LNCAP (cell line): ENCODE measurements around the gene HOXA4.

Experiments
- TF ChIP-seq, protein P1 (sequence below): fragments of 450-650 bp; IDR thresholded peaks from 2 replicates; pipeline ENCODE4 v1.5.1; 2017; ENCODE audit warnings: mild to moderate bottlenecking

Gene HOXA4

DNA sequence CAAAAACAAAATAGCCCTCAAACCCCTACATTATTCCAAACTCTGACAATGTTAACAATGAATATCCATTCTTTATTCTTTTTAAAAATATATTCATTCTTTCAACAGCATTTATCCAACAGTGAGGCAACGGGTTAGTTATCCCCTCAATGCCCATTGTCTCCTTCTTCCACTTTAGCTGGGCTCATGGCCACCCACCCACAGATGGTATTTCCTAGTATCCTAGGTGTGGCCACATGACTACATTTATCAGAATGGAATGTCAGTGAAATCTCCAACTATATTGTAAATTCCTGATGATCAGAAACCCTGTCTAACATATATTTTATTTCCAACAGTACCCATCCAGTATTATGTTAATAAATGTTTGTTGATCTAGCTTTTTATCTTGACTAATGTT is 48.4 kb downstream of the HOXA4 start:
- TF ChIP-seq, protein P1, sequence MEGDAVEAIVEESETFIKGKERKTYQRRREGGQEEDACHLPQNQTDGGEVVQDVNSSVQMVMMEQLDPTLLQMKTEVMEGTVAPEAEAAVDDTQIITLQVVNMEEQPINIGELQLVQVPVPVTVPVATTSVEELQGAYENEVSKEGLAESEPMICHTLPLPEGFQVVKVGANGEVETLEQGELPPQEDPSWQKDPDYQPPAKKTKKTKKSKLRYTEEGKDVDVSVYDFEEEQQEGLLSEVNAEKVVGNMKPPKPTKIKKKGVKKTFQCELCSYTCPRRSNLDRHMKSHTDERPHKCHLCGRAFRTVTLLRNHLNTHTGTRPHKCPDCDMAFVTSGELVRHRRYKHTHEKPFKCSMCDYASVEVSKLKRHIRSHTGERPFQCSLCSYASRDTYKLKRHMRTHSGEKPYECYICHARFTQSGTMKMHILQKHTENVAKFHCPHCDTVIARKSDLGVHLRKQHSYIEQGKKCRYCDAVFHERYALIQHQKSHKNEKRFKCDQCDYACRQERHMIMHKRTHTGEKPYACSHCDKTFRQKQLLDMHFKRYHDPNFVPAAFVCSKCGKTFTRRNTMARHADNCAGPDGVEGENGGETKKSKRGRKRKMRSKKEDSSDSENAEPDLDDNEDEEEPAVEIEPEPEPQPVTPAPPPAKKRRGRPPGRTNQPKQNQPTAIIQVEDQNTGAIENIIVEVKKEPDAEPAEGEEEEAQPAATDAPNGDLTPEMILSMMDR, result no peak

DNA sequence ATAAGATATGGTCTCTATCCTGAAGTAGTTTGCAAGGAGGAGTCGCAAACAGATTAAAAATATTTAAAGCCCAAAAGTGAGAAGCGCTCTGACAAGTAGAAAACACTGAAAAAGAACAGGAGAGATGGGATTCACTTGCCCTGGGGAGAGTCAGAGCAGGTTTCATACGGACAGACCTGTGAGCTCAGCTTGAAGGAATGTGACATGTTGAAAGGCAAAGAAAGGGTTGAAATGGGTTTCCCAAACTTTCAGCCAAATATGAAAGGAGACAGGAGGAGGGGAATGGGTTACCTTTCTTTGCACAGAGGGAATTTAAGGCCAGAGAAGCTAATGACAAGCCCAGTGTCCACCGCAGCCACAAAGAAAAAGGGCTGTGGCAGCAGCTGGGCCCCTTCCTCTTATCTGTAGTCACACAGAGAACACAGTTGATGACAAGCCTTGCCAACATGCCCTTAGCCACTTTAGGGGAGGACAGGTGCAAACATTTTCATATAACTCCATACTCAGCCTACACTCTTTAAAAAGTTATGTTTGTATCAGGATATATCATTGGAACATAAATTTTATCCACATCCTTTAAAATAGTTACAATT is 49.6 kb downstream of the HOXA4 start:
- TF ChIP-seq, protein P1, result no peak

DNA sequence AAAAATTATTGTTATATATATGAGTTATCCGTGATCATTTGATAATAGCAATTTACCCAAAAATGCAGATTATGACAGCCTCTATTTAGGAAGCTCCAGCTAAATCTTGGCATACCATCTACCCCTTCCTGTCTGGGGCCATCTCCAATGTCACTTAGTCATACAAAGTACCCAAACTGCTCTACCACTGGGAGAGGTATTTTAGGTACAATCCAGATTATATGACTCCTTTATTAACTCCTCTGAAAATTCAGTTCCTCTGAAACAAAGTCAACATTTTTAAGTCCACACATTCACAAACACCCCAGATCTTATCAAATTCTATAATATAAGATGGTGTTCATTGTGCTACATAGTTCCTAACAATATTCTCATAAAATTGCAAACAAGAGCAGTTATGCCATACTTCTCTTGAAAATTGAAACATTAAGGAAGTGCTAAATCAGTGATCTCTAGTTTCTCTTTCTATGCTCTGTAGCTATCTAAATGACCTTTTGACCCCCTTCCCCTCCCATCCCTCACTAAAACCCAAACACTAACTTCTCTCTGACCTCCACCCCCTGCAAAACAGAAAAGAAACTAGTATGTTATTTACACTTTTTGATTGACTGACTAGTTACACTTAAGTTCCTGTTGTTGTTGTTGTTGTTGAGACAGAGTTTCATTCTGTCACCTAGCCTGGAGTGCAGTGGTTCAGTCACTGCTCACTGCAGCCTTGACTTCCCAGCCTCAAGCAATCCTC is 51.2 kb downstream of the HOXA4 start:
- TF ChIP-seq, protein P1, result no peak

DNA sequence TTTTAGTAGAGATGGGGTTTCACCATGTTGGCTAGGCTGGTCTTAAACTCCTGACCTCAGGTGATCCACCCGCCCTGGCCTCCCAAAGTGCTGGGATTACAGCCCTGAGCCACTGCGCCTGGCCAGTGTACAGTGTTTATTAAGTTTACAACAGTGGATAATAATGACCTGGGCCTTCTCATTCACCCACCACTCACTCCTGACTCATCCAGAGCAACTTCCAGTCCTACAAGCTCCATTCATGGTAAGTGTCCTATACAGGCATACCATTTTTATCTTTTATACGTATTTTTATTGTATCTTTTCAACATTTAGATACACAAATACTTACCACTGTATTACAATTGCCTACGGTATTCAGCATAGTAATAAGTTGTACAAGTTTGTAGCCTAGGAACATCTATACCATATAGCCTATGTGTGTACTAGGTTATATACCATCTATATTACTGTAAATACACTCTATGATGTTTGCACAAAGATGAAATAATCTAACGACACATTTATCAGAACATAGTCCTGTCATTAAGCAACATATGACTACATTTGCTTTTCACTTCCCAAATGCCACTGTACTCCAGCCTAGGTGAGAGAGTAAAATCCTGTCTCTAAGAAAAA is 51.8 kb downstream of the HOXA4 start:
- TF ChIP-seq, protein P1, result no peak
